ENCODE data around the gene RECQL5. TPM values are rescaled to one million over a fixed set of nuclear protein-coding genes. Genes with fewer than 3 reads are reported as not detected.

Gene RECQL5
- total and polyA plus RNA-seq, 12 donors: 11.2 to 188 (median 32.9) TPM

DNA sequence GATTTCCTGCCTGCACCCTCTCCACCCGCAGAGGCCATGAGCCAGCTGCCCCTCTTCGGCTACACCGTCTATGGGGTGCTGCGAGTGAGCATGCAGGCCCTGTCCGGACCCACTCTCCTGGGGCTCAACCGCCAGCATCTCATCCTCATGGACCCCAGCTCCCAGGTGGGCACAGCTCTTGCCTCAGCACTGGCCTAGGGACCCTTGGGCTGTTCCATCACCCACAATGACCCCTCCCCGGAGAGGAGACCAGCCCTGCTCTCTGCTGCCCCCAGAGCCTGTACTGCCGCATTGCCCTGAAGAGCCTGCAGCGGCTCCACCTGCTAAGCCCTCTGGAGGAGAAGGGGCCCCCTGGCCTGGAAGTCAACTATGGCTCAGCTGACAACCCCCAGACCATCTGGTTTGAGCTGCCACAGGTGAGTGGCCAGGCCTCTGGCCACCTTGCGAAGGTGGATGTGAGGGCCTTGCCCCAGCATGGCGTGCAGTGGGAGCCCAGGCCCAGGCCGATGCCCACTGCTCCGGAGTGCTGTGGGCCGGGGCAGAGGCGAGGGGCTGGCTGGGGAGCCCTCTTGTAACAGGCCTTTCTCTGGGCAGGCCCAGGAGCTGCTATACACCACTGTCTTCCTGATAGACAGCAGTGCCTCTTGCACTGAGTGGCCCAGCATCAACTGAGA, 41.0 kb downstream of the RECQL5 start:
- H3K27ac ChIP-seq: no peak overlapping the region
- WGBS, 4 donors: 85 to 89% (median 86%) methylated on average over 7 to 15 of the region's 15 CpGs
- intact Hi-C loops (cut with DNase I): no loop called here
- DNase-seq: peak in 2 of 7 donors; percentile 21 to 37
- peaks cover 0 to 12% of the 10 kb centered on the region in 2 donors for H3K36me3 ChIP-seq (replicated peaks in 1 of 2)
- H3K27me3 ChIP-seq: no peaks in the 10 kb centered on the region
- TF ChIP-seq, protein P1, sequence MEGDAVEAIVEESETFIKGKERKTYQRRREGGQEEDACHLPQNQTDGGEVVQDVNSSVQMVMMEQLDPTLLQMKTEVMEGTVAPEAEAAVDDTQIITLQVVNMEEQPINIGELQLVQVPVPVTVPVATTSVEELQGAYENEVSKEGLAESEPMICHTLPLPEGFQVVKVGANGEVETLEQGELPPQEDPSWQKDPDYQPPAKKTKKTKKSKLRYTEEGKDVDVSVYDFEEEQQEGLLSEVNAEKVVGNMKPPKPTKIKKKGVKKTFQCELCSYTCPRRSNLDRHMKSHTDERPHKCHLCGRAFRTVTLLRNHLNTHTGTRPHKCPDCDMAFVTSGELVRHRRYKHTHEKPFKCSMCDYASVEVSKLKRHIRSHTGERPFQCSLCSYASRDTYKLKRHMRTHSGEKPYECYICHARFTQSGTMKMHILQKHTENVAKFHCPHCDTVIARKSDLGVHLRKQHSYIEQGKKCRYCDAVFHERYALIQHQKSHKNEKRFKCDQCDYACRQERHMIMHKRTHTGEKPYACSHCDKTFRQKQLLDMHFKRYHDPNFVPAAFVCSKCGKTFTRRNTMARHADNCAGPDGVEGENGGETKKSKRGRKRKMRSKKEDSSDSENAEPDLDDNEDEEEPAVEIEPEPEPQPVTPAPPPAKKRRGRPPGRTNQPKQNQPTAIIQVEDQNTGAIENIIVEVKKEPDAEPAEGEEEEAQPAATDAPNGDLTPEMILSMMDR (IDR thresholded peaks at IDR 0.05): peak; percentile 21 to 47 (median 37)
- TF ChIP-seq POLR2A (IDR thresholded peaks at IDR 0.05): no peak
- H3K4me3 ChIP-seq: no peak overlapping the region
- no peaks in the 10 kb centered on the region for H3K9me3 ChIP-seq (replicated peaks in 1 of 3)
- H3K4me1 ChIP-seq (replicated peaks in 1 of 2): no peaks in the 10 kb centered on the region

DNA sequence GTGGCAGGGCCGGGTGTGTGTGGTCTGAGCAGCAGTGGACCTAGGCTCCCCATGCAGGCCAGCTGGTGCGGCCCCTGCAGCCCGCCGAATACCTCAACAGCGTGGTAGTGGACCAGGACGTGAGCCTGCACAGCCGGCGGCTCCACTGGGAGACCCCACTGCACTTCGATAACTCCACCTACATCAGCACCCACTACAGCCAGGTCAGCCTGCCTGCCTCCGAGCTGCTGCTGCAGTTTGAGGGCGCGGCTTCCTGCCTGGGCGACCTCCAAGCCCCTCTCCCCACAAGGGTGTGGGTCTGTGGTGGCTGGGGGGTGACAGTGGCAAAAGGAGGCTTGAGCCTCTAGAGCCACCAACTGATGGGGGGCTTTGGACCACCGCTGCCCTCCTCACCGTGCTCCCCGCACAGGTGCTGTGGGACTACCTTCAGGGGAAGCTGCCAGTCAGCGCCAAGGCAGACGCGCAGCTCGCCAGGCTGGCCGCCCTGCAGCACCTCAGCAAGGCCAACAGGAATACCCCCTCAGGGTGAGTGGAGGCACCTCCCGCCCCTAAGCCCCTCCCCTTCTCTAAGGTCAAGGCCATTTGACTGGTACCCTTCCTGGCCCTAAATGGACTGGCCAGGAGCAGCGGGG, 42.1 kb downstream of the RECQL5 start:
- Histone ChIP-seq H3K4me3 (no peak overlapping the region), H3K9me3 (replicated peaks in 1 of 3) (no peaks in the 10 kb centered on the region), H3K4me1 (replicated peaks in 1 of 2) (no peaks in the 10 kb centered on the region), H3K36me3 (replicated peaks in 1 of 2) (peaks cover 0 to 15% of the 10 kb centered on the region in 2 donors), H3K27ac (no peak overlapping the region), H3K27me3 (no peaks in the 10 kb centered on the region)
- WGBS, 4 donors: 60 to 93% (median 80%) methylated on average over 1 to 23 of the region's 23 CpGs
- no peak for DNase-seq
- intact Hi-C loops (cut with DNase I): no loop called here
- no peak for TF ChIP-seq POLR2A (IDR thresholded peaks at IDR 0.05)
- TF ChIP-seq, protein P1 (IDR thresholded peaks at IDR 0.05): no peak

DNA sequence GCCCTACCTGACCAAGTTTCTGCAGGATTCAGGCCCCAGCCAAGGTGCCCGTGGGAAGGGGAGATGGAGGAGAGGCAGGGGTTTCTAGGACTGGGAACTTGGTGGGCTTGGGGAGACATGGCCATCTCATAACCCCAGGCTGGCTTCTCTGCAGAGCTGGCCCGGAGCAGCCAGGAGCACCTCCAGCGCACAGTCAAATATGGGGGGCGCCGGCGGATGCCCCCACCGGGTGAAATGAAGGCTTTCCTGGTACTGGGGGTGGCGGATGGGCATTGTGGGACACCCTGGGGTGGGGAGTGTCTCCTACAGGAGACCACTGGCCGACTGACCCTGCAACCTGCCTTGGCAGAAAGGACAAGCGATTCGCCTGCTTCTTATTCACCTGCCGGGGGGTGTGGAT, 42.9 kb downstream of the RECQL5 start:
- no peaks in the 10 kb centered on the region for H3K9me3 ChIP-seq (replicated peaks in 1 of 3)
- H3K4me1 ChIP-seq (replicated peaks in 1 of 2): no peaks in the 10 kb centered on the region
- no peak for DNase-seq
- H3K4me3 ChIP-seq: no peak overlapping the region
- H3K27me3 ChIP-seq: no peaks in the 10 kb centered on the region
- 80 to 100% (median 87%) methylated on average over 3 to 12 of the region's 12 CpGs for WGBS, 4 donors
- intact Hi-C loops (cut with DNase I): no loop called here
- H3K36me3 ChIP-seq (replicated peaks in 1 of 2): peaks cover 0 to 15% of the 10 kb centered on the region in 2 donors
- no peak overlapping the region for H3K27ac ChIP-seq
- no peak for TF ChIP-seq POLR2A (IDR thresholded peaks at IDR 0.05)
- TF ChIP-seq, protein P1 (IDR thresholded peaks at IDR 0.05): no peak

DNA sequence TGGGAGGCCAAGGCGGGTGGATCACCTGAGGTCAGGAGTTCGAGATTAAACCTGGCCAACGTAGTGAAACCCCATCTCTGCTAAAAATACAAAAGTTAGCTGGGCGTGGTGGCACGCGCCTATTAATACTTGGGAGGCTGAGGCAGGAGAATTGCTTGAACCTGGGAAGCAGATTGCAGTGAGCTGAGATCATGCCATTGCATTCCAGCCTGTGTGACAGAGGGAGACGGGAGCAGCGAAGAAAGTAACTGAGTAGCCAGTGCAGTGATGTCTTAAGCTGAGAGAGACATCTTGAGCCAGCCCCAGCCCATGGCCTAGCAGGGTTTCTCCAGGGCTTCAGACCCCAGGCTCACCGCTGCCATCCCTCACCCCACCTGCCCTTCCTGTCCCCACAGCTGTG, 43.6 kb downstream of the RECQL5 start:
- TF ChIP-seq POLR2A (IDR thresholded peaks at IDR 0.05): no peak
- TF ChIP-seq, protein P1 (IDR thresholded peaks at IDR 0.05): no peak
- Histone ChIP-seq H3K27ac (no peak overlapping the region), H3K4me3 (no peak overlapping the region), H3K4me1 (replicated peaks in 1 of 2) (no peaks in the 10 kb centered on the region), H3K36me3 (replicated peaks in 1 of 2) (peaks cover 0 to 15% of the 10 kb centered on the region in 2 donors), H3K27me3 (no peaks in the 10 kb centered on the region), H3K9me3 (replicated peaks in 1 of 3) (no peaks in the 10 kb centered on the region)
- no peak for DNase-seq
- intact Hi-C loops (cut with DNase I): no loop called here
- 76 to 89% (median 81%) methylated on average over 8 to 9 of the region's 9 CpGs for WGBS, 4 donors
